ENCODE data around the gene TTLL5. TPM values are rescaled to one million over a fixed set of nuclear protein-coding genes. Genes with fewer than 3 reads are reported as not detected.

Gene TTLL5
- total and polyA plus RNA-seq, 2 of the 4 experiments (the other 2 are of a cell fraction): 11.9 to 16.7 TPM

DNA sequence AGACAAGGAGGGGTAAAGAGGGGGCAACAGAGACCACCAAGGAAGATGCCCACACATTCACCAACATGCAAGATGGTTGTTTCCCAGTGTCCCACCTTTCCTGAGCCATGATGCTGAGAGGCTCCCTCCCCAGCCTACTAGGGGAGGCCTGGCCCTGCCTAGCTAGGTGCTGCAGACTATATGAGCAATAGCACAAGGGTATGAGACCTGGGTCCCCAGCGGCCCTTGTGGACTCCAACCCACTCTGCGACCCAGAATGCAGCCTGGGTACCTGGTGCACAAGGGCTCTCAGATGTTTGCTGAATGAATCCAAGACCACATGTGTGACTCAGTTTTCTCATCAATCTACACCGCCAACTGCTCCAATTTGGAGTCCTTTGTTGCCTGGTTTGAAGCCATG is 306.8 kb downstream of the TTLL5 start:
- dilution Hi-C loops (cut with HindIII; ENCODE audit: low sequenced_read_pairs, unreplicated experiment) (no loop called here), in situ Hi-C loops (cut with MboI; ENCODE audit: low sequenced_read_pairs) (no loop called here), intact Hi-C loops (cut with micrococcal nuclease) (no loop called here)
- ChIA-PET CTCF (interaction anchor here (0.9 kb wide), 1 partner anchor 61 kb away, joined by 3 read pairs; no protein-coding TSS in a partner anchor), POLR2A (ENCODE audit: unreplicated experiment) (no interaction called here)
- Histone ChIP-seq H3K4me3 (ENCODE audit: insufficient read depth, low read depth, low read length) (no peak overlapping the region), H2BK20ac (ENCODE audit: low read depth, low read length) (no peak overlapping the region), H3K56ac (ENCODE audit: extremely low read depth, insufficient read depth, low read length) (no peak overlapping the region), H3K4me1 (ENCODE audit: control insufficient read depth, insufficient read depth, low read length) (no peaks in the 10 kb centered on the region), H3K79me1 (ENCODE audit: low read depth in 1 of 2, low read length in 2 of 2) (no peaks in the 10 kb centered on the region), H3K9ac (ENCODE audit: low read depth, low read length) (no peak overlapping the region), H3K36me3 (ENCODE audit: control insufficient read depth, insufficient read depth, low read length) (0 out of 2 replicates have a peak, but pooled peaks cover 2% of the 10 kb centered on the region), H3K27me3 (ENCODE audit: control insufficient read depth, insufficient read depth, low read length) (no peaks in the 10 kb centered on the region), H4K20me1 (ENCODE audit: insufficient read depth, low read length) (no peaks in the 10 kb centered on the region), H3K23ac (ENCODE audit: low read depth, low read length) (no peak overlapping the region), H3K14ac (replicated peaks; ENCODE audit: low read depth, low read length) (no peak overlapping the region), H3K18ac (ENCODE audit: low read depth, low read length) (no peak overlapping the region), H2AK9ac (replicated peaks; ENCODE audit: low read depth, low read length, poor library complexity) (no peak overlapping the region), H2AK5ac (ENCODE audit: low read depth, low read length) (no peak overlapping the region), H2BK120ac (ENCODE audit: low read depth, low read length) (no peak overlapping the region), H2BK15ac (ENCODE audit: low read depth, low read length) (no peak overlapping the region), H4K5ac (ENCODE audit: low read depth, low read length) (no peak overlapping the region), H3K9me1 (ENCODE audit: insufficient read depth, low read length) (no peaks in the 10 kb centered on the region; the same call in 1 of the 2 replicates), H3K4ac (ENCODE audit: low read depth, low read length) (no peak overlapping the region), H3K4me2 (ENCODE audit: low read depth, low read length) (no peak overlapping the region), H2BK5ac (ENCODE audit: low read depth, low read length, poor library complexity, severe bottlenecking) (no peak overlapping the region), H2AFZ (replicated peaks; ENCODE audit: low read length, poor library complexity) (no peak overlapping the region), H4K8ac (ENCODE audit: low read depth in 2 of 2, low read length in 2 of 2) (no peak overlapping the region), H3K27ac (ENCODE audit: insufficient read depth, low read length) (no peak overlapping the region), H3K9me3 (ENCODE audit: control insufficient read depth, insufficient read depth, low read length) (no peaks in the 10 kb centered on the region), H4K91ac (ENCODE audit: insufficient read depth, low read depth, low read length) (no peak overlapping the region)
- DNase-seq: no peak
- BruUV-seq (replicated peaks): no TSS peak
- TF ChIP-seq, protein P1, sequence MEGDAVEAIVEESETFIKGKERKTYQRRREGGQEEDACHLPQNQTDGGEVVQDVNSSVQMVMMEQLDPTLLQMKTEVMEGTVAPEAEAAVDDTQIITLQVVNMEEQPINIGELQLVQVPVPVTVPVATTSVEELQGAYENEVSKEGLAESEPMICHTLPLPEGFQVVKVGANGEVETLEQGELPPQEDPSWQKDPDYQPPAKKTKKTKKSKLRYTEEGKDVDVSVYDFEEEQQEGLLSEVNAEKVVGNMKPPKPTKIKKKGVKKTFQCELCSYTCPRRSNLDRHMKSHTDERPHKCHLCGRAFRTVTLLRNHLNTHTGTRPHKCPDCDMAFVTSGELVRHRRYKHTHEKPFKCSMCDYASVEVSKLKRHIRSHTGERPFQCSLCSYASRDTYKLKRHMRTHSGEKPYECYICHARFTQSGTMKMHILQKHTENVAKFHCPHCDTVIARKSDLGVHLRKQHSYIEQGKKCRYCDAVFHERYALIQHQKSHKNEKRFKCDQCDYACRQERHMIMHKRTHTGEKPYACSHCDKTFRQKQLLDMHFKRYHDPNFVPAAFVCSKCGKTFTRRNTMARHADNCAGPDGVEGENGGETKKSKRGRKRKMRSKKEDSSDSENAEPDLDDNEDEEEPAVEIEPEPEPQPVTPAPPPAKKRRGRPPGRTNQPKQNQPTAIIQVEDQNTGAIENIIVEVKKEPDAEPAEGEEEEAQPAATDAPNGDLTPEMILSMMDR (conservative IDR thresholded peaks at IDR 0.05; ENCODE audit: low read depth, low read length): no peak
- no CpG with 5 or more reads among the region's 3 CpGs for WGBS, 2 experiments (ENCODE audit: extremely low coverage in 2 of 2, insufficient read length in 1 of 2)
- ATAC-seq (ENCODE audit: low read depth): no peak
